Measurements from ENCODE around the gene VPS13D. TPM values are rescaled to one million over a fixed set of nuclear protein-coding genes. Genes with fewer than 3 reads are reported as not detected.

Gene VPS13D
- total and polyA plus RNA-seq, 10 donors, result 10.1 to 108 (median 86.3) TPM

DNA sequence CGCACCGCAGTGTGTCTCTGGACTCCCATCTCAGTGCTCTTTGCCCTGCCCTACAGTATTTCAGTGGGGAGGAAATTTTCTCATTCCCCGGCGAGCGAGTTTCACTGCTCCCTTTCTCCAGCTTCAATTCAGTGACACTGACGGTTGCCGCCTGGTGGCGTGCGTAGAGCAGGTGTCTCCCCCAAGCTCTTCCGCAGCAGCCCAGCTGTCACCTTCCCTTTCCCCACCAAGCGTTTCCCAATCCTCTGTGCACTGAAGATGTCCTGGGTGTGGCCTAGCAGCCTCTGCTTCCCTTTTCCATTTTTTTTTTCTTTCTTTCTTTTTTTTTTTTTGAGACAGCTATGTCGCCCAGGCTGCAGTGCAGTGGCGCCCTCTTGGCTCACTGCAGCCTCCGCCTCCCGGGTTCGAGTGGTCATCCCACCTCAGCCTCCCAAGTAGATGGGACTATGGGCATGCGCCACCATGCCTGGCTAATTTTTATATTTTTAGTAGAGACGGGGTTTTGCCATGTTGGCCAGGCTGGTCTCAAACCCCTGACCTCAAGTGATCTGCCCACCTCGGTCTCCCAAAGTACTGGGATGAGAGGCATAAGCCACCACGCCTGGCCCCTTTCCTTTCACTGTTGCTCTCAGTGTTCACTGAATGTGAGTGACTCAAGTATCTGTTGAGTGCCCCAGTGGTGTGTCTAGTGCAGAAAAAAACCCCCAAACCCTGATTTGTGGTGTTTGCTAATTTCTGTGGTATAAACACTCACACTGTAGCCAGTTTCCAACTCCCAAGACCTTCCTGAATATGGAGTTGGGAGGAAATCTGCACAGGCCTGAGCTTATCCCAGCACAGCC lies 33.0 kb upstream of the VPS13D start:
- H3K27me3 ChIP-seq (replicated peaks in 1 of 7), result no peaks in the 10 kb centered on the region
- peak overlapping the region in 7 of 8 donors; percentile 54 to 86 (median 69) for H3K27ac ChIP-seq
- H3K4me3 ChIP-seq, result peak overlapping the region in 1 of 8 donors; percentile 28
- TF ChIP-seq, protein P1, sequence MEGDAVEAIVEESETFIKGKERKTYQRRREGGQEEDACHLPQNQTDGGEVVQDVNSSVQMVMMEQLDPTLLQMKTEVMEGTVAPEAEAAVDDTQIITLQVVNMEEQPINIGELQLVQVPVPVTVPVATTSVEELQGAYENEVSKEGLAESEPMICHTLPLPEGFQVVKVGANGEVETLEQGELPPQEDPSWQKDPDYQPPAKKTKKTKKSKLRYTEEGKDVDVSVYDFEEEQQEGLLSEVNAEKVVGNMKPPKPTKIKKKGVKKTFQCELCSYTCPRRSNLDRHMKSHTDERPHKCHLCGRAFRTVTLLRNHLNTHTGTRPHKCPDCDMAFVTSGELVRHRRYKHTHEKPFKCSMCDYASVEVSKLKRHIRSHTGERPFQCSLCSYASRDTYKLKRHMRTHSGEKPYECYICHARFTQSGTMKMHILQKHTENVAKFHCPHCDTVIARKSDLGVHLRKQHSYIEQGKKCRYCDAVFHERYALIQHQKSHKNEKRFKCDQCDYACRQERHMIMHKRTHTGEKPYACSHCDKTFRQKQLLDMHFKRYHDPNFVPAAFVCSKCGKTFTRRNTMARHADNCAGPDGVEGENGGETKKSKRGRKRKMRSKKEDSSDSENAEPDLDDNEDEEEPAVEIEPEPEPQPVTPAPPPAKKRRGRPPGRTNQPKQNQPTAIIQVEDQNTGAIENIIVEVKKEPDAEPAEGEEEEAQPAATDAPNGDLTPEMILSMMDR (IDR thresholded peaks at IDR 0.05 in 8 of 11, conservative IDR thresholded peaks at IDR 0.05 in 3 of 11), result peak in 10 of 11 experiments; percentile 21 to 80 (median 50)
- TF ChIP-seq POLR2AphosphoS5 (IDR thresholded peaks at IDR 0.05) (peak; percentile 67 to 83 (median 69)), POLR2A (IDR thresholded peaks at IDR 0.05) (no peak)
- H3K9me3 ChIP-seq, result no peaks in the 10 kb centered on the region
- peaks cover 0 to 100% (median 58%) of the 10 kb centered on the region in 6 donors for H3K4me1 ChIP-seq
- peaks cover under 1 to 100% (median 67%) of the 10 kb centered on the region in 6 donors for H3K36me3 ChIP-seq
- intact Hi-C loops (cut with DNase I; ENCODE audit: low total_unique reads), result no loop called here
- DNase-seq, result peak; percentile 91
- WGBS, 5 donors, result 57 to 68% (median 66%) methylated on average over 20 of the region's 20 CpGs

DNA sequence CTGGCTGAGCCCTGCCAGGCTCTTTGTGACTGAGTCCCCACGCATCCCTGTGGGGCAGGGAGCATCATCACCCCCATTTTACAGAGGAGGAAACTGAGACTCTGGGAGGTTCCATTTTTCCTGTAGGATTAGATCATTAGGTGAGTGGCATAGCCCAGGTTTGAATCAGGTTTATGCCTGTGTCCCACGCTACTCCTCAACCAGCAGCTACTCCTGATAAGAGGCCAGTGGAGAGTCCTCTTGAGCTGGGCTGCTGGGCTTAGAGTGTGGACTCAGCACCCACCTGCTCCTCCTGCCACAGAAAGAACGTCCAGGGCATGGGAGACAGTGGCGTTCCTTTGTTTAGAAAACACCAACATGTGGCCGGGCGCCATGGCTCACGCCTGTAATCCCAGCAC lies 32.3 kb upstream of the VPS13D start:
- intact Hi-C loops (cut with DNase I; ENCODE audit: low total_unique reads), result no loop called here
- TF ChIP-seq POLR2AphosphoS5 (IDR thresholded peaks at IDR 0.05) (peak in 1 of 3 donors; percentile 2), POLR2A (IDR thresholded peaks at IDR 0.05) (no peak)
- TF ChIP-seq, protein P1 (IDR thresholded peaks at IDR 0.05 in 8 of 11, conservative IDR thresholded peaks at IDR 0.05 in 3 of 11), result no peak
- Histone ChIP-seq H3K36me3 (peaks cover 0 to 100% (median 67%) of the 10 kb centered on the region in 6 donors), H3K4me3 (no peak overlapping the region), H3K27ac (peak overlapping the region in 6 of 8 donors; percentile 54 to 86 (median 74)), H3K9me3 (no peaks in the 10 kb centered on the region), H3K4me1 (peaks cover 0 to 100% (median 63%) of the 10 kb centered on the region in 6 donors), H3K27me3 (replicated peaks in 1 of 7) (no peaks in the 10 kb centered on the region)
- 87 to 93% (median 89%) methylated on average over 7 of the region's 7 CpGs for WGBS, 5 donors
- no peak for DNase-seq

DNA sequence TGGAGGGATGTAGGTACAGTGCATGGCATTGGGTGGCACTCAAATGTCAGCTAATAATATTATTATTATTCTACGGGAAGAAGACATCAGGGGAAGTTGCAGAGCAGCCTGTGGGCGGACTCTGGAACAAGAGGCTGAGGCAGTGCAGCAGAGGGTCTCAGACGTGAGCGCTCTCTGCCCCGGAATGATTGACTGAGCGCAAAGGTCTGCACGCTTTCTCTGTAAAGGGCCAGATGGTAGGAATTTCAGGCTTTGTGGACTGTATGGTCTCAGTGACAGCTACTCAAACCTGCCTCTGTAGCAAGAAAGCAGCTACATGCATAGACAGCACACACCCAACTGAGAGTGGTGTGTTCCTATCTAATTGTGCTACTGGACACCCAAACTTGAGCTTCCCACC lies 29.6 kb upstream of the VPS13D start:
- H3K27ac ChIP-seq, result peak overlapping the region in 2 of 8 donors; percentile 81 to 86
- no peak overlapping the region for H3K4me3 ChIP-seq
- H3K36me3 ChIP-seq, result peaks cover 0 to 100% (median 64%) of the 10 kb centered on the region in 6 donors
- H3K27me3 ChIP-seq (replicated peaks in 1 of 7), result no peaks in the 10 kb centered on the region
- TF ChIP-seq POLR2A (IDR thresholded peaks at IDR 0.05), result no peak
- TF ChIP-seq POLR2AphosphoS5 (IDR thresholded peaks at IDR 0.05), result no peak
- TF ChIP-seq, protein P1 (IDR thresholded peaks at IDR 0.05 in 8 of 11, conservative IDR thresholded peaks at IDR 0.05 in 3 of 11), result no peak
- H3K4me1 ChIP-seq, result peaks cover 0 to 100% (median 76%) of the 10 kb centered on the region in 6 donors
- no peak for DNase-seq
- WGBS, 5 donors, result 86 to 93% (median 89%) methylated on average over 7 of the region's 7 CpGs
- intact Hi-C loops (cut with DNase I; ENCODE audit: low total_unique reads), result no loop called here
- H3K9me3 ChIP-seq, result no peaks in the 10 kb centered on the region
